Measurements from ENCODE around the gene SCNN1B.
A peak's percentile ranks its signal among the peaks of the same experiment; 100 is the strongest.
"Not testable (repeated sequence)": the region's sequence is repeated elsewhere in the genome, so short reads cannot be mapped to it uniquely, and the experiment has no call there.

SCNN1B gene

GRCh38 chr16:23302045-23302956, at the start of gene SCNN1B:
Gene SCNN1B (plus strand): TSS chr16:23302302. CDS start chr16:23348600, 46,298 bp downstream.
- Histone ChIP-seq H3K9me3 (ENCODE audit: insufficient read depth, low read depth, low read length) (no peaks in the 10 kb centered on the region), H3K36me3 (ENCODE audit: insufficient read depth, low read depth, low read length) (no peaks in the 10 kb centered on the region), H3K4me3 (ENCODE audit: low read length) (peak within 1 kb of the TSS; percentile 73), H3K27ac (ENCODE audit: low read length) (no peak within 1 kb of the TSS), H3K27me3 (ENCODE audit: insufficient read depth, low read length) (peaks cover 48% of the 10 kb centered on the region), H3K4me1 (ENCODE audit: insufficient read depth, low read length) (0 out of 2 replicates have a peak, but pooled peaks cover 4% of the 10 kb centered on the region), H3K9ac (ENCODE audit: low read depth, low read length) (no peak within 1 kb of the TSS)

GRCh38 chr16:23252310-23252709, 49.8 kb upstream of the SCNN1B start:
- H3K27me3 ChIP-seq (ENCODE audit: insufficient read depth, low read length), result no peaks in the 10 kb centered on the region
- H3K9ac ChIP-seq (ENCODE audit: low read depth, low read length), result no peak overlapping the region
- no peaks in the 10 kb centered on the region for H3K4me1 ChIP-seq (ENCODE audit: insufficient read depth, low read length)
- no peaks in the 10 kb centered on the region for H3K36me3 ChIP-seq (ENCODE audit: insufficient read depth, low read depth, low read length)
- no peak overlapping the region for H3K27ac ChIP-seq (ENCODE audit: low read length)
- peaks cover 4% of the 10 kb centered on the region; the same call in 1 of the 2 replicates for H3K9me3 ChIP-seq (ENCODE audit: insufficient read depth, low read depth, low read length)
- H3K4me3 ChIP-seq (ENCODE audit: low read length), result no peak overlapping the region

GRCh38 chr16:23253650-23254049, 48.5 kb upstream of the SCNN1B start:
- H3K27me3 ChIP-seq (ENCODE audit: insufficient read depth, low read length); H3K27ac ChIP-seq (ENCODE audit: low read length); H3K4me3 ChIP-seq (ENCODE audit: low read length); H3K9ac ChIP-seq (ENCODE audit: low read depth, low read length); H3K4me1 ChIP-seq (ENCODE audit: insufficient read depth, low read length); H3K36me3 ChIP-seq (ENCODE audit: insufficient read depth, low read depth, low read length); H3K9me3 ChIP-seq (ENCODE audit: insufficient read depth, low read depth, low read length): not testable (repeated sequence)

- Histone ChIP-seq H3K36me3 (ENCODE audit: insufficient read depth, low read depth, low read length) (no peaks in the 10 kb centered on the region), H3K27ac (ENCODE audit: low read length) (no peak overlapping the region), H3K9ac (ENCODE audit: low read depth, low read length) (no peak overlapping the region), H3K4me1 (ENCODE audit: insufficient read depth, low read length) (no peaks in the 10 kb centered on the region), H3K27me3 (ENCODE audit: insufficient read depth, low read length) (no peaks in the 10 kb centered on the region), H3K9me3 (ENCODE audit: insufficient read depth, low read depth, low read length) (peaks cover 4% of the 10 kb centered on the region; the same call in 1 of the 2 replicates), H3K4me3 (ENCODE audit: low read length) (no peak overlapping the region)
These were observed 47.8 kb upstream of the SCNN1B start for GRCh38 chr16:23254338-23254737.

- Histone ChIP-seq H3K36me3 (ENCODE audit: insufficient read depth, low read depth, low read length) (no peaks in the 10 kb centered on the region), H3K27me3 (ENCODE audit: insufficient read depth, low read length) (no peaks in the 10 kb centered on the region), H3K4me3 (ENCODE audit: low read length) (no peak overlapping the region), H3K4me1 (ENCODE audit: insufficient read depth, low read length) (no peaks in the 10 kb centered on the region), H3K27ac (ENCODE audit: low read length) (no peak overlapping the region), H3K9ac (ENCODE audit: low read depth, low read length) (no peak overlapping the region), H3K9me3 (ENCODE audit: insufficient read depth, low read depth, low read length) (no peaks in the 10 kb centered on the region)
These were observed 47.1 kb upstream of the SCNN1B start for GRCh38 chr16:23255000-23255399.

GRCh38 chr16:23256440-23256839, 45.7 kb upstream of the SCNN1B start:
- no peak overlapping the region for H3K27ac ChIP-seq (ENCODE audit: low read length)
- H3K9me3 ChIP-seq (ENCODE audit: insufficient read depth, low read depth, low read length), result no peaks in the 10 kb centered on the region
- H3K36me3 ChIP-seq (ENCODE audit: insufficient read depth, low read depth, low read length), result no peaks in the 10 kb centered on the region
- H3K4me1 ChIP-seq (ENCODE audit: insufficient read depth, low read length), result no peaks in the 10 kb centered on the region
- H3K9ac ChIP-seq (ENCODE audit: low read depth, low read length), result no peak overlapping the region
- H3K27me3 ChIP-seq (ENCODE audit: insufficient read depth, low read length), result no peaks in the 10 kb centered on the region
- H3K4me3 ChIP-seq (ENCODE audit: low read length), result no peak overlapping the region

GRCh38 chr16:23257682-23258081, 44.4 kb upstream of the SCNN1B start:
- Histone ChIP-seq H3K27me3 (ENCODE audit: insufficient read depth, low read length) (no peaks in the 10 kb centered on the region), H3K4me3 (ENCODE audit: low read length) (no peak overlapping the region), H3K27ac (ENCODE audit: low read length) (no peak overlapping the region), H3K9ac (ENCODE audit: low read depth, low read length) (no peak overlapping the region), H3K4me1 (ENCODE audit: insufficient read depth, low read length) (no peaks in the 10 kb centered on the region), H3K36me3 (ENCODE audit: insufficient read depth, low read depth, low read length) (no peaks in the 10 kb centered on the region), H3K9me3 (ENCODE audit: insufficient read depth, low read depth, low read length) (no peaks in the 10 kb centered on the region)

GRCh38 chr16:23258919-23259237, 43.2 kb upstream of the SCNN1B start:
- Histone ChIP-seq H3K4me3 (ENCODE audit: low read length) (no peak overlapping the region), H3K27me3 (ENCODE audit: insufficient read depth, low read length) (no peaks in the 10 kb centered on the region), H3K9ac (ENCODE audit: low read depth, low read length) (no peak overlapping the region), H3K27ac (ENCODE audit: low read length) (no peak overlapping the region), H3K9me3 (ENCODE audit: insufficient read depth, low read depth, low read length) (no peaks in the 10 kb centered on the region), H3K36me3 (ENCODE audit: insufficient read depth, low read depth, low read length) (no peaks in the 10 kb centered on the region), H3K4me1 (ENCODE audit: insufficient read depth, low read length) (no peaks in the 10 kb centered on the region)

- no peaks in the 10 kb centered on the region for H3K4me1 ChIP-seq (ENCODE audit: insufficient read depth, low read length)
- H3K27ac ChIP-seq (ENCODE audit: low read length), result no peak overlapping the region
- no peaks in the 10 kb centered on the region for H3K27me3 ChIP-seq (ENCODE audit: insufficient read depth, low read length)
- no peak overlapping the region for H3K9ac ChIP-seq (ENCODE audit: low read depth, low read length)
- H3K4me3 ChIP-seq (ENCODE audit: low read length), result no peak overlapping the region
- H3K9me3 ChIP-seq (ENCODE audit: insufficient read depth, low read depth, low read length), result no peaks in the 10 kb centered on the region
- no peaks in the 10 kb centered on the region for H3K36me3 ChIP-seq (ENCODE audit: insufficient read depth, low read depth, low read length)
These were observed 34.5 kb upstream of the SCNN1B start for GRCh38 chr16:23267647-23268046.

- Histone ChIP-seq H3K27ac (ENCODE audit: low read length) (no peak overlapping the region), H3K4me1 (ENCODE audit: insufficient read depth, low read length) (no peaks in the 10 kb centered on the region), H3K9me3 (ENCODE audit: insufficient read depth, low read depth, low read length) (no peaks in the 10 kb centered on the region), H3K9ac (ENCODE audit: low read depth, low read length) (no peak overlapping the region), H3K27me3 (ENCODE audit: insufficient read depth, low read length) (no peaks in the 10 kb centered on the region), H3K36me3 (ENCODE audit: insufficient read depth, low read depth, low read length) (no peaks in the 10 kb centered on the region), H3K4me3 (ENCODE audit: low read length) (no peak overlapping the region)
These were observed 33.5 kb upstream of the SCNN1B start for GRCh38 chr16:23268561-23268960.

GRCh38 chr16:23269248-23269953, 32.7 kb upstream of the SCNN1B start:
- Histone ChIP-seq H3K36me3 (ENCODE audit: insufficient read depth, low read depth, low read length) (no peaks in the 10 kb centered on the region), H3K4me3 (ENCODE audit: low read length) (no peak overlapping the region), H3K9ac (ENCODE audit: low read depth, low read length) (no peak overlapping the region), H3K4me1 (ENCODE audit: insufficient read depth, low read length) (no peaks in the 10 kb centered on the region), H3K27ac (ENCODE audit: low read length) (no peak overlapping the region), H3K9me3 (ENCODE audit: insufficient read depth, low read depth, low read length) (no peaks in the 10 kb centered on the region), H3K27me3 (ENCODE audit: insufficient read depth, low read length) (no peaks in the 10 kb centered on the region)

GRCh38 chr16:23270654-23271053, 31.4 kb upstream of the SCNN1B start:
- Histone ChIP-seq H3K4me3 (ENCODE audit: low read length) (no peak overlapping the region), H3K9me3 (ENCODE audit: insufficient read depth, low read depth, low read length) (no peaks in the 10 kb centered on the region), H3K4me1 (ENCODE audit: insufficient read depth, low read length) (no peaks in the 10 kb centered on the region), H3K27me3 (ENCODE audit: insufficient read depth, low read length) (no peaks in the 10 kb centered on the region), H3K36me3 (ENCODE audit: insufficient read depth, low read depth, low read length) (no peaks in the 10 kb centered on the region), H3K9ac (ENCODE audit: low read depth, low read length) (no peak overlapping the region), H3K27ac (ENCODE audit: low read length) (no peak overlapping the region)

All from iPS-20b (cell line).